CD4-positive, alpha-beta T cell treated with Interleukin-17A for 1 hour (primary cell): ENCODE results near the gene TMEM143.
"Not testable (repeated sequence)": the region's sequence is repeated elsewhere in the genome, so short reads cannot be mapped to it uniquely, and the experiment has no call there.

Experiments used
- DNase-seq: peaks from one replicate; pipeline ENCODE4 v3.0.0-alpha.2; 2020

The TMEM143 gene

DNA sequence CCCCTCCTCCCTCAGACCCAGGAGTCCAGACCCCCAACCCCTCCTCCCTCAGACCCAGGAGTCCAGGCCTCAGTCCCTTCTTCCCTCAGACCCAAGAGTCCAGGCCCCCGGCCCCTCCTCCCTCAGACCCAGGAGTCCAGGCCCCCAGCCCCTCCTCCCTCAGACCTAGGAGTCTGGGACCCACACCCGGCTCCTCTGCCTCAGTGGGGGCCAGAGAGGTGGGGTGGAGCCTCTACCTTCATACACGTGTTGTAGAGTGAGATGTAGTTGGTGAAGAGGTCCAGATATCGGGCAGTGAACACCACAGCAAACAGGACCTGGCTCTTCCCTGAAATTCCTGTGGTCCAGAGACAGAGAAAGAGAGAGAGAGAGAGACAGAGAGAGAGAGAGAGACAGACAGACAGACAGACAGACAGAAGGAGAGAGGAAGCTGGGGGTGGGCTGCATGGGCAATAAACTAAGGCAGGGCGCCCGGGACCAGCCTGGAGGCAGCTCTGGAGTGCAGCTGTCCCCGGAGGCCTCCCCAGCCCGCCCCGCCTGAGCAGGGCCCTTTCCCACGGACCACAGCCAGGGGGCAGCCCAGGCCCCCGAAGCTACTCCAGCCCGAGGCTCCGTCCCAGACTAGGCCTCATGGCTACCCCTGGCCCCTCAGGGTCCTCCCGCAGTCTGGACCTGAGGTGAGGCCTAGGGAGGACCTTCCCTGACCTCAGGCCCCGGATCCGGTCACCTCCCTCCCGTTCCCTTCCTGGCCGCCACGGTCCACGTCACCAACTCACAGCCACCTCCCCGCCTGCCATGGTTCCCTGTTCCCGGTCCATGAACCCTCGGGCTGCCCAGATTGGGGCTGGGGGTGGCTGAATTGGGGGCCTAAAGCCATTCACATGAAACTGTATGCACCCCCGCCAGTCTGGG is 26.7 kb upstream of the TMEM143 start:
- peak; percentile 69 for DNase-seq

GRCh38 chr19:48386981-48387380 is 23.2 kb upstream of the TMEM143 start:
- DNase-seq, result no peak

DNA sequence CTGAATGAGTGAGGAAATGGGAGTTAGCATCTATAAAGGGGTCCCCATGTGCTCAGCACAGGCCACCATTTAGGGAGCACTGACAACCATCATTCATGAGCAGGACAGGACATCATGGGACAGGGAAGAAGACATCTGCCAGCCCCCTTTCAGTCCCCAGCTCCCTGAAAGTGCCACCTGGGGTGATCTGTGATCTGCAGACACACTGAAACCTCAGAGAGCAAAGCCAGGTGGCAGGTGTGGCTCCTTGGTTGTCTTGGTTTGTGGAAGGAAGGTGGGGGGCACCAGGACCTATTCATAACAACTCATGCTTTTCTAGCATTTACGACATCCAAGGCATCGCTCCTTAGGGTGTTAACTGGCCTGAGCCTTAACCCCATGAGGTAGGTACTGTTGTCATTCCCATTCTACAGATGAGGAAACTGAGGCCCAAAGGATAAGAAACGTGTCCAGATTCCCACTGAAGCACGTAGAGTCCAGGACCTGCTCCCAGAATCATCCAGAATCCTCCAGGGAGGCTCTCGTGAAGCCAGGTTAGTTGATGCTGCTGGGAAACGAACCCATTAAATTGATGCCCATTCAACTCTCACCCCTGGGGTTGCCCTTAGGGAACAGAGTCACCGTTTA is 21.8 kb upstream of the TMEM143 start:
- DNase-seq, result no peak

GRCh38 chr19:48382286-48382685 is 18.5 kb upstream of the TMEM143 start:
- no peak for DNase-seq

DNA sequence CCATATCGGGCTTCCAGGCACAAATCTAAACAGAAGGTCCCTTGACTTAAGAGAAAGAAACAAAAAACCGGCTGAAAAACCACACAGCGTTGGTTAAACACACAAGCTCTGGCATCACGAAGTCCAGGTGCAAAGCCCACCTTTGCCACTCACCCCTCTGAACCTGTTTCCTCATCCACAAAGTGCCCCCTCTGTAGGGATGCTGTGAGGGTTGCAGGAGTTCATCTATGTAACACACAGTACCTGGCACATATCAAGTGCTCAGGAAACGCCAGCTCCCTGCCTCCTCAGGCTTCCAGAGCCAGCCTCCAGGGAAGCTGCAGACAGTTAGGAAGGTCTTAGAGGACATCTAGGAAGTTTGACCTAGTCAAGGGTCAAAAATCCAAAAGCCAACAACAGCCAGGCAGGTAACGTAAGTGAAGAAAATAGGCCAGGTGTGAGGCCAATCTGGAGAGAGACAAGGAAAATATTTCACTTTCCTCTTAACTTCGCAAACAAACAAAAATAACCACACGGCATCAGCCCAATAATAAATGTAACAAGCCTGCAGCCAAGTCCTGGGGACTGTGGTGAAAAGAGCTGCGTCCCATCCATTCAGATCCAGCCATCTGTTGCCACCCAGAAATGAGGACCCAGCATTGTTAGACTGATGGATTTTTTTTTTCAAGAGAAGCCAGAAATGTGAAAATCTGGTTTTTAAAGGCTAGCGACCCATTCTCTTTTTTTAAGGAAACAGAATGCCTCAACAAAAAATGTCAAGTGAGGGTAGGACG is 17.6 kb upstream of the TMEM143 start:
- DNase-seq, result no peak

DNA sequence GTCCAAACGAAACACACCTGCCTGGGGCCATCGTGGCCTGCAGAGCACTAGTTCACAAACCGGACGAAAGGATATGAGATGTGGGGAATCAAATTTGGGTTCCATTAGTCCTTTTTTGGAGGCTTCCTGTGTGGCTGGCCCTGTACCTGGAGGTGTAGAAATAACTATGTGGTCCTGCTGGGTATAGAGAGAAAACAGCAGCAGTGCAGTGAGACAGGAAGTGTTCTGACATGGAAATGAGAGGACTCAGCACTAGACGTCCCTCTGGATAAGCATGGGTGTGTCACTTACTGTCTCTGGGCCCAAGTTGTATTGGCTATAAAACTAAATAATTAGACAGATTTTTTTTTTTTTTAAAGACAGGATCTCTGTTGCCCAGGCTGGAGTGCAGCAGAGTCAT is 15.3 kb upstream of the TMEM143 start:
- DNase-seq, result no peak

DNA sequence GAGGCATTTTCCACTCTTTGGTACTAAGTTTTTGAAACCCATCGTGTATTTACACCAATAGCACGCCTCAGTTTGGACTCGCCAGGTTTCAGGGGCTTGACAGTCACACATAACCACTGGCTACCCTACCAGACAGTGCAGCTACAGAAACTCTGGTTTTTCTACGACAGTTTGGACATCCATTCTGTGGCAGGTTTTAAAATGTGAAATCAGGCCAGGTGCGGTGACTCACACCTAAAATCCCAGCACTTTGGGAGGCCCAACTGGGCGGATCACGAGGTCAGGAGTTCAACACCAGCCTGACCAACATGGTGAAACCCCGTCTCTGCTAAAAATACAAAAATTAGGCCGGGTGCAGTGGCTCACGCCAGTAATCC is 14.4 kb upstream of the TMEM143 start:
- no peak for DNase-seq

- no peak for DNase-seq
Observed at GRCh38 chr19:48373567-48373966, 9.8 kb upstream of the TMEM143 start.

- DNase-seq, result no peak
Observed at GRCh38 chr19:48372904-48373303, 9.2 kb upstream of the TMEM143 start.

- DNase-seq, result not testable (repeated sequence)
Observed at GRCh38 chr19:48371771-48372170, 8.0 kb upstream of the TMEM143 start.

DNA sequence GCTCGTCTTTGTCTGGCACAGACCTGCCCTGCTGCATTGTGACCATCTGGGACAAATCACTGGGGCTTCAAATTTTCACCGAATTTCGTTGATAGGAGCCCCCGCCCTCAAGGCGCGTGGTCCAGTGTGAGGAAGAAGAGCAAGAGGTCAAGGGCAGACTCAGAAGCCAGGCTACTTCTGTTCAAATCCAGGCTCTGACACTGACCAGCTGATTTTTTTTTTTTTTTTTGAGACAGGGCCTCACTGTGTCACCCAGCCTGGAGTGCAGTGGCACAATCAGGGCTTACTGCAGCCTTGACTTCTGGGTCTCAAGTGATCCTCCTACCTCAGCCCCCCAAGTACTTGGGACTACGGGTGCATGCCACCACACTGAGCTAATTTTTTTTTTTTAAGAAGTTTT is 7.6 kb upstream of the TMEM143 start:
- DNase-seq, result no peak

GRCh38 chr19:48370955-48371354 is 7.2 kb upstream of the TMEM143 start:
- no peak for DNase-seq

GRCh38 chr19:48368936-48369335 is 5.2 kb upstream of the TMEM143 start:
- DNase-seq, result no peak

GRCh38 chr19:48367855-48368254 is 4.1 kb upstream of the TMEM143 start:
- DNase-seq, result no peak

GRCh38 chr19:48365602-48366001 is 1.9 kb upstream of the TMEM143 start:
- DNase-seq, result no peak

DNA sequence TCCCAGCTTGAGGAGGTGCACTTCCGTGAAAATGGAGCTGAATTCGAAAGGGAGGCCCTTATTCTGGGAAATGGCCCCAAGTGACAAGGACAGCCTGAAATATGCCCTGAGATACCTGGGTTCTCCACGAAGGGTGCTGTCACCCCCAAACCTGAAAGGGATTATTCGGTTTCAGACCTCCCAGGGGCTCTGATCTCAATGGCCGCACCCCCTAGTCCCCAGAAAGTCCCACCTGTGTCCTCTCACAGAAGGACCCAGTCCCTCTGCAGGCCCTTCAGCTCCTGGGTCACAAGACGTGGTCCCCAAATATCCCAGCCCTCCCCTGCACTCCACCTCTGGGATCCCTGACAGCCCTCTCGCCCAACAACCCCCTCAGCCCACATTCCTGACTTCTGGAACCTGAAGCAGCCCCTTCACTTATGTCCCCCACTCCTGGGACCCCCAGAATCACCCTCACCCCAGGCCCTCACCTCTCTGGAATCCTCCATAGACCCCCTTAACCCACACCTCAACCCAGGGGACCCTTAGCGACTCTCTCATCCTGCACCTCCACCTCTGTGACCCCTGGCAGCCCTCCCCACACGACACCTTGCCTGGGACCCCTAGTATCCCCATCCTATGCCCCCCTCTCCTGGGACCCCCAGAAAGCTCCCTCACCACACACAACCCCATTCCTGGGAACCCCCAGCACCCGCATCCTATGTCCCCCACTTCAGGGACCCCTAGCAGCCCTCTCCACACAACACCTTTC is 1.0 kb upstream of the TMEM143 start:
- DNase-seq, result no peak

GRCh38 chr19:48363500-48363809 is 285 bp downstream of the TMEM143 start:
- no peak for DNase-seq

GRCh38 chr19:48362716-48363499 is 832 bp downstream of the TMEM143 start:
- DNase-seq, result peak; percentile 91

- DNase-seq, result no peak
Observed at GRCh38 chr19:48361912-48362311, 1.8 kb downstream of the TMEM143 start.

DNA sequence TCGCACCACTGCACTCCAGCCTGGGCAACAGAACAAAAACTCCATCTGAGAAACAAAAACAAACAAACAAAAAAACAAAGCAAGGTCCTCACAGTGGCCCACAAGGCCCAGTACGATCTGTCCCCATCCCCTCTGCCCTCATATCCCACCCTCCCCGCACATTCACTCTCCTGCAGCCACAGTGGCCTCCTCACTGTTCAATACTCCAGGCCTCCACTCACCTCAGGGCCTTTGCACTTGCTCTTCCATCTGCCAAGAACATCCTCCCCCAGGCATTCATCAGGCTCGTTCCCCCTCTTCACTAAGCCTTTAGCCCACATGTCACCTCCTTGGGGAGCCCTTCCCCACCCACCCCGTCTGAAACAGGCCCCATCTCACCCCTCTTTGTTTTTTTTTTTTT is 4.6 kb downstream of the TMEM143 start:
- no peak for DNase-seq

- no peak for DNase-seq
Observed at GRCh38 chr19:48355365-48355954, 8.3 kb downstream of the TMEM143 start.
